Suppressor macrophage treated with lipopolysaccharide for 1 hour (primary cell): ENCODE measurements around the gene YY2.

Experiments
- DNase-seq, 3 donors: peaks; one replicate each; pipeline ENCODE4 v3.0.0-alpha.2; 2020 to 2022

The YY2 gene

GRCh38 chrX:21875013-21875412 is 19.2 kb downstream of the YY2 start:
- no peak for DNase-seq

GRCh38 chrX:21881881-21882574 is 26.2 kb downstream of the YY2 start:
- DNase-seq: no peak

GRCh38 chrX:21883258-21883657 is 27.5 kb downstream of the YY2 start:
- DNase-seq: peak in 2 of 3 donors; percentile 20 to 39

GRCh38 chrX:21885568-21885967 is 29.8 kb downstream of the YY2 start:
- DNase-seq: no peak

GRCh38 chrX:21905313-21905712 is 49.5 kb downstream of the YY2 start:
- no peak for DNase-seq

- DNase-seq: no peak
These were observed 50.2 kb downstream of the YY2 start for GRCh38 chrX:21905953-21906352.

- DNase-seq: no peak
These were observed 51.5 kb downstream of the YY2 start for GRCh38 chrX:21907260-21907659.
